Central memory CD8-positive, alpha-beta T cell (primary cell): ENCODE measurements around the gene MRPL58.
"Not testable (repeated sequence)": the region's sequence is repeated elsewhere in the genome, so short reads cannot be mapped to it uniquely, and the experiment has no call there.

ENCODE experiments used
- ATAC-seq: fragments of 150-1000 bp; cut with Tn5 transposase; replicated peaks from 2 replicates; pipeline ENCODE4 v1.10.0; 2022; ENCODE audit warnings: mild to moderate bottlenecking, moderate FRiP score, moderate number of reproducible peaks; ENCODE audit not compliant: poor library complexity, severe bottlenecking; ENCODE audit errors: extremely low read depth
- DNase-seq, 2 donors: peaks; one replicate each; pipeline ENCODE4 v3.0.0; 2021; ENCODE audit warnings: low spot score in 2 of 2
- H3K27ac Mint-ChIP-seq: one replicate; pipeline ENCODE4 v1.8.0; 2022; ENCODE audit warnings: low read depth, mild to moderate bottlenecking, moderate library complexity, mixed read lengths
- H3K27me3 Mint-ChIP-seq: one replicate; pipeline ENCODE4 v1.8.0; 2022; ENCODE audit warnings: mixed read lengths
- H3K36me3 Mint-ChIP-seq: one replicate; pipeline ENCODE4 v1.8.0; 2022; ENCODE audit warnings: mild to moderate bottlenecking, moderate library complexity, mixed read lengths; ENCODE audit not compliant: insufficient read depth
- H3K4me1 Mint-ChIP-seq: one replicate; pipeline ENCODE4 v1.8.0; 2022; ENCODE audit warnings: mixed read lengths
- H3K4me3 Mint-ChIP-seq: one replicate; pipeline ENCODE4 v1.8.0; 2022; ENCODE audit warnings: mild to moderate bottlenecking, moderate library complexity, mixed read lengths
- H3K9me3 Mint-ChIP-seq: one replicate; pipeline ENCODE4 v1.8.0; 2022; ENCODE audit warnings: mixed read lengths

The MRPL58 gene

DNA sequence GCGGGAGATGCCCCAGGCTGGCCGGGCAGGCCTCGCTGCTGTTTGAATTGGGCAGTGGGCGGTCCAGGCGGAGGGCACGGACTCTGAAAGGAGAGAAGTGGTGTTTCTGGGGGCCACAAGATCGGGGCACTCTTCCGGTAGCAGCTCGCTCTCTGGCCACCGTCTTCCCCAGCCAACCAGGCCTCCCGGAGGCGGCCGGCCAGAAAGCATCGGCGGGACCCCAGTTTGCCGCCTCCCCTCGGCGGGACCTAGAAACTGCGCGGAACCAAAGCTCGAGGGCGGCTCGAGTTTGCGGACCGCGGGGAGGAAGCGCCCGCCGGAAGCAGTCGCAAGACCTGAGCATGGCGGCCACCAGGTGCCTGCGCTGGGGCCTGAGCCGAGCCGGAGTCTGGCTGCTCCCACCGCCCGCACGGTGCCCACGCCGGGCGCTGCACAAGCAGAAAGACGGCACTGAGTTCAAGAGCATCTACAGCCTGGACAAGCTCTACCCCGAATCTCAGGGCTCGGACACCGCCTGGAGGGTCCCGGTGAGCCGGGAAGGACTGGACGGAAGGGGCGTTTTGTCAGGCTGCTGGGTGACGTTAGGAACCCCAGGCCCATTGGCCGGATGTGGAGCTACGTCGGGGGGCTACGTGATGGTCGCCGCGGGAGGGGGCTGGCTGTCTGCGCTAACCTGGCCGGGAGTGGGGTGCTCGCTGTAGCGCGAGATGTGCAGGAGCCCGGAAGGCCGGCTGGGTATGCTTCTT lies at the start of gene MRPL58:
TSS of gene MRPL58 (plus strand) at position 325 of the 746 bp plus-strand sequence. CDS start at position 342, 17 bp downstream.
- H3K4me1 Mint-ChIP-seq = peaks cover 31% of the 10 kb centered on the region
- H3K27me3 Mint-ChIP-seq = no peaks in the 10 kb centered on the region
- no peaks in the 10 kb centered on the region for H3K9me3 Mint-ChIP-seq
- H3K4me3 Mint-ChIP-seq = peak within 1 kb of the TSS; percentile 90
- H3K36me3 Mint-ChIP-seq = peaks cover 11% of the 10 kb centered on the region
- H3K27ac Mint-ChIP-seq = peak within 1 kb of the TSS; percentile 85
- DNase-seq (peak; percentile 71 to 73), ATAC-seq (peak; percentile 92)

- H3K4me1 Mint-ChIP-seq = peaks cover 11% of the 10 kb centered on the region
- H3K27ac Mint-ChIP-seq = no peak overlapping the region
- ATAC-seq (no peak), DNase-seq (no peak)
- H3K9me3 Mint-ChIP-seq = no peaks in the 10 kb centered on the region
- no peak overlapping the region for H3K4me3 Mint-ChIP-seq
- no peaks in the 10 kb centered on the region for H3K27me3 Mint-ChIP-seq
- H3K36me3 Mint-ChIP-seq = peaks cover 2% of the 10 kb centered on the region
Measured at GRCh38 chr17:74963656-74964055, 48.8 kb upstream of the MRPL58 start.

GRCh38 chr17:74964246-74964761 lies 48.2 kb upstream of the MRPL58 start:
- peaks cover 10% of the 10 kb centered on the region for H3K4me1 Mint-ChIP-seq
- no peak for DNase-seq
- no peaks in the 10 kb centered on the region for H3K27me3 Mint-ChIP-seq
- peaks cover 2% of the 10 kb centered on the region for H3K36me3 Mint-ChIP-seq
- no peaks in the 10 kb centered on the region for H3K9me3 Mint-ChIP-seq
- no peak overlapping the region for H3K27ac Mint-ChIP-seq
- no peak for ATAC-seq
- H3K4me3 Mint-ChIP-seq = no peak overlapping the region

GRCh38 chr17:74964988-74965622 lies 47.4 kb upstream of the MRPL58 start:
- no peak for DNase-seq
- no peak overlapping the region for H3K27ac Mint-ChIP-seq
- ATAC-seq = no peak
- no peaks in the 10 kb centered on the region for H3K27me3 Mint-ChIP-seq
- peaks cover 2% of the 10 kb centered on the region for H3K36me3 Mint-ChIP-seq
- H3K9me3 Mint-ChIP-seq = no peaks in the 10 kb centered on the region
- H3K4me3 Mint-ChIP-seq = no peak overlapping the region
- H3K4me1 Mint-ChIP-seq = peaks cover 5% of the 10 kb centered on the region

DNA sequence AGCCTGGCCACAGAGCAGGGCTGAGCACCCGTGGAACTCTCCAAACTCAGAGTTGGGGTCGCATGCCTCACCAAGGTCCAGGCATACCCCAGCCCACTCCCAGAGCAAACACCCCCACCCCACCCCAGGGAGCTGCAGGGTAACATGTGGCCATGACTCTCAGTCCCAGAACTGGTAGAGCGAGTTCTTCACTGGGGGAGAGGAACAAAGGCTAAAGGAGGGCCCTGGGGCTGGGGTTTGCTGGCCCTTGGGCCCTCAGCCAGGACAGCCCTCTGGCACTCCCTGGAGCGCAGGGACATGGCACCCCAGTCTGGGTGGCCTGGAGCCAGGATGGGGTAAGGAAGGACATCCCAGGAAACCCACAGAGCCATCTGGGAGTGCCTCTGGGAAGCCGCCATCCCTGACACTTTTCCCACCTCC lies 44.1 kb upstream of the MRPL58 start:
- H3K27me3 Mint-ChIP-seq = peaks cover 8% of the 10 kb centered on the region
- no peak overlapping the region for H3K4me3 Mint-ChIP-seq
- no peaks in the 10 kb centered on the region for H3K9me3 Mint-ChIP-seq
- peaks cover 7% of the 10 kb centered on the region for H3K4me1 Mint-ChIP-seq
- H3K36me3 Mint-ChIP-seq = peaks cover 5% of the 10 kb centered on the region
- no peak overlapping the region for H3K27ac Mint-ChIP-seq
- no peak for ATAC-seq
- no peak for DNase-seq

- not testable (repeated sequence) for ATAC-seq, H3K4me3 Mint-ChIP-seq, H3K9me3 Mint-ChIP-seq, DNase-seq, H3K36me3 Mint-ChIP-seq, H3K4me1 Mint-ChIP-seq, H3K27ac Mint-ChIP-seq
- H3K27me3 Mint-ChIP-seq = peaks cover 13% of the 10 kb centered on the region
Measured at GRCh38 chr17:74969501-74969900, 43.0 kb upstream of the MRPL58 start.

- Mint-ChIP-seq H3K36me3 (peaks cover 4% of the 10 kb centered on the region), H3K27ac (no peak overlapping the region), H3K27me3 (peaks cover 21% of the 10 kb centered on the region), H3K4me1 (peaks cover 7% of the 10 kb centered on the region), H3K9me3 (no peaks in the 10 kb centered on the region), H3K4me3 (peak overlapping the region; percentile 25)
- ATAC-seq = no peak
- no peak for DNase-seq
Measured at GRCh38 chr17:74970395-74970794, 42.1 kb upstream of the MRPL58 start.

GRCh38 chr17:74971069-74971841 lies 41.2 kb upstream of the MRPL58 start:
- Mint-ChIP-seq H3K27me3 (peaks cover 21% of the 10 kb centered on the region), H3K27ac (peak overlapping the region; percentile 35), H3K4me1 (peaks cover 7% of the 10 kb centered on the region), H3K9me3 (no peaks in the 10 kb centered on the region), H3K36me3 (peaks cover 6% of the 10 kb centered on the region), H3K4me3 (peak overlapping the region; percentile 85)
- DNase-seq = no peak
- no peak for ATAC-seq

DNA sequence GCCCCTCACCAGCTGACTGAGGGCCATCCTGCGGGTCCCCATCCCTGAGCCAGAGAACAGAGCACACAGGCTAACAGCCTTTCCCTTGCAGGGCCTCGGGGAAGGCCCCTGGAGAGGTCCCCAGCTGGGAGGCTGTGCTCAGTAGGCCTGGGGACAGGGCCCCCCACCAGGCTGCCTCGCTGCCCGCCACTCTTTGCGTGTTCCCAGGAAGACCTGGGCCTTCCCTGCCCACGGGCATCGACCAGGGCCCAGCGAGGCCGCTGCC lies 40.7 kb upstream of the MRPL58 start:
- Mint-ChIP-seq H3K36me3 (peaks cover 6% of the 10 kb centered on the region), H3K4me1 (peaks cover 7% of the 10 kb centered on the region)
- ATAC-seq = no peak

DNA sequence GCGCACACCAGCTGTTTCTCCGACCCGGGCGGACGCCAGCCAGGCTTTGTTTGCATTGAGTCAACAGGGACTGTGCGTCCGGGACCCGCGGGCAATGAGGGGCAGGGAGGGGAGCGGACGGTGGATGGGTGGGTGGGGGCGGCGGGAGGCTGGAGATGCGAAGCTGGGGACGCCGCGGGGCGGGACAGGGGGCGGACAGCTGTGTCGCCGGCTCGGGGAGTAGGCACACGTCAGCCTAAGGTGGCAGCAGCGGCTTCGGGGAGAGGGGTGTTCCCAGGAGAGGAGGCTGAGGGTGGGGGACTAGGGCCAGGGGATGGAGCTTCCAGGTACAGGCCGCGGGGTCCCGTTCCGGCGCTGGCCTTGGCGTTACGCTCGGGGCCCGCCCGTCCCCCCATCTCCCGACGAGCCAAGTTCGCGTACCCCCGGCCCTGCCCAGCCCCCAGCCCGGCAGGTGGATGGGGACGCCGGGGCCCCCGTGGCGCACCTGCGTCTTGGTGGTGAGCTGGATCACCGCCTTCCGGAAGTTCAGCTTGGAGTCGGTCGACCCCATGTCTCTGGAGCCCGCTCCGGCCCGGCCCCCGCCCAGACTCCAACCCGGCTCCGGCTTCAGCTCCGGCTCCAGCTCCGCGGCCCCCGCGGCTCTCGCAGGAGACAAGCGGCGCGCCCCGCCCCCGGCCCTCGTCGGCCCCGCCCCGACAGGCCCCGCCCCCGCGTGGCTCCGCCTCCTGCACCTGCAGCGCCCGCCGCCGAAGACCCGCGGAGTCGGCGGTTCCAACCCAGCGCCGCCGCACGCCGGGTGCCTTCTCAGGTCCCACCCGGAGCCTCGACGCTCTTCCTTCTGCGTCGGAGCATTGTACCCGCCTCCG lies 40.1 kb upstream of the MRPL58 start, which contains the start of gene HID1:
TSS of gene HID1 (minus strand) at position 653 of the 866 bp plus-strand sequence. CDS start at position 550, 103 bp downstream.
- H3K36me3 Mint-ChIP-seq = peaks cover 6% of the 10 kb centered on the region
- peaks cover 21% of the 10 kb centered on the region for H3K27me3 Mint-ChIP-seq
- peaks cover 7% of the 10 kb centered on the region for H3K4me1 Mint-ChIP-seq
- DNase-seq (peak; percentile 49 to 53), ATAC-seq (peak; percentile 79)
- peak within 1 kb of the TSS; percentile 90 for H3K27ac Mint-ChIP-seq
- H3K4me3 Mint-ChIP-seq = peak within 1 kb of the TSS; percentile 85
- H3K9me3 Mint-ChIP-seq = no peaks in the 10 kb centered on the region

More for the DNA sequence above, 40.7 kb upstream of the MRPL58 start:
- H3K27me3 Mint-ChIP-seq = peaks cover 21% of the 10 kb centered on the region
- H3K27ac Mint-ChIP-seq = peak overlapping the region; percentile 35
- no peaks in the 10 kb centered on the region for H3K9me3 Mint-ChIP-seq
- peak overlapping the region; percentile 85 for H3K4me3 Mint-ChIP-seq
- DNase-seq = no peak

- H3K27me3 Mint-ChIP-seq = peaks cover 21% of the 10 kb centered on the region
- peaks cover 6% of the 10 kb centered on the region for H3K36me3 Mint-ChIP-seq
- no peak for ATAC-seq
- peak overlapping the region; percentile 85 for H3K4me3 Mint-ChIP-seq
- peak overlapping the region; percentile 90 for H3K27ac Mint-ChIP-seq
- DNase-seq = no peak
- H3K4me1 Mint-ChIP-seq = peaks cover 7% of the 10 kb centered on the region
- H3K9me3 Mint-ChIP-seq = no peaks in the 10 kb centered on the region
Measured at GRCh38 chr17:74972973-74973328, 39.5 kb upstream of the MRPL58 start.

DNA sequence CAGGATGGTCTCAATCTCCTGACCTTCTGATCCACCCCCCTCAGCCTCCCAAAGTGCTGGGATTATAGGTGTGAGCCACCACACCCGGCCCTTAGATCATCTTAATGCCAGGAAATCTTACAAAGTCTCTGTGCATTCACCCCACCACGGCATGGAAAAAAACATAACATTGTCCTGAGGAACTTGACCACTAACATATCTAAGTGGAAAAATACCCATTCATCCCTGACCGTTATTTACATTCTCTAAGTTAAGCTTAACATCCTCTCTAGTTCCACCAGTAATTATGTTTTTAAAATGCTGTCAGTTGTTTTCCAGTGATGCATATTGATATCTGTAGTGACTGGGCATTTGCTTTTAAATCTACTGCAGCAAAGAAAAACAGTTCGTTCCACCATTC lies 36.5 kb upstream of the MRPL58 start:
- no peak overlapping the region for H3K4me3 Mint-ChIP-seq
- DNase-seq = no peak
- peaks cover 7% of the 10 kb centered on the region for H3K4me1 Mint-ChIP-seq
- no peaks in the 10 kb centered on the region for H3K9me3 Mint-ChIP-seq
- peaks cover 6% of the 10 kb centered on the region for H3K36me3 Mint-ChIP-seq
- no peak for ATAC-seq
- H3K27me3 Mint-ChIP-seq = peaks cover 21% of the 10 kb centered on the region
- H3K27ac Mint-ChIP-seq = no peak overlapping the region
